OCI-LY7 (cell line): ENCODE results near the gene PSMA2.

ENCODE experiments used
- CTCF ChIP-seq: fragments of 200-600 bp; sonication (generic); conservative IDR thresholded peaks from 2 replicates; pipeline ENCODE4 v1.5.1; 2014; ENCODE audit warnings: mild to moderate bottlenecking, antibody characterized with exemption, low read length, moderate library complexity, mixed read lengths
- EZH2phosphoT487 ChIP-seq: fragments of 200-600 bp; sonication (generic); IDR thresholded peaks from 2 replicates; pipeline ENCODE4 v1.6.1; 2018; ENCODE audit warnings: low read depth, borderline replicate concordance, mild to moderate bottlenecking, mixed run types, antibody characterized with exemption, low read length, moderate library complexity, mixed read lengths

GRCh38 chr7:42945821-42946626 is 14.1 kb upstream of the PSMA2 start:
- TF ChIP-seq CTCF (no peak), EZH2phosphoT487 (no peak)
